HepG2 (cell line): ENCODE data around the gene PIEZO1. TPM values are rescaled to one million over a fixed set of nuclear protein-coding genes. Genes with fewer than 3 reads are reported as not detected.
A peak's percentile ranks its signal among the peaks of the same experiment; 100 is the strongest.

ENCODE experiments used
- ATAC-seq: fragments of 200-7000 bp; cut with Tn5 transposase; 3 replicates; pipeline ENCODE4 v1.9.1; 2020; ENCODE audit warnings: mild to moderate bottlenecking, moderate library complexity
- BruUV-seq: library from RNA; stranded (reverse); fragments of 400-500 nt; replicated peaks from 2 replicates; lab custom pipeline; 2021; lab: Mats Ljungman, UMichigan
- CTCF ChIA-PET: fragments of 300-600 bp; formaldehyde crosslinking; extraction: SDS; loops from one replicate; lab custom pipeline; 2021; ENCODE audit warnings: low total read pairs, inconsistent platforms, low intra/inter-chr PET ratio; lab: Yijun Ruan, JAX
- POLR2A ChIA-PET: fragments of 350-600 bp; sonication (Branson Sonifier 250); formaldehyde crosslinking; loops from one replicate; lab custom pipeline; 2020; ENCODE audit warnings: antibody characterized with exemption, inconsistent platforms; lab: Yijun Ruan, JAX
- DNase-seq: peaks from one replicate; pipeline ENCODE4 v3.0.0-alpha.2; 2015; ENCODE audit warnings: low spot score
- FAIRE-seq: peaks from 3 replicates; lab custom pipeline; 2011; peaks lifted over from hg19 to GRCh38; lab: Jason Lieb, UNC
- H2AFZ ChIP-seq: one replicate; pipeline ENCODE4 v1.6.1; 2011; ENCODE audit warnings: low read length, inconsistent platforms
- H3K27ac ChIP-seq: fragments of 300-600 bp; 3 replicates; pipeline ENCODE4 v1.8.0; 2011; ENCODE audit warnings: mixed run types, mild to moderate bottlenecking, mixed read lengths, low read length, inconsistent platforms; ENCODE audit not compliant: insufficient read depth; ENCODE audit errors: extremely low read length
- H3K27me3 ChIP-seq, 2 experiments: fragments of 200-600 bp in 1 of 2; 2 replicates in 1 of 2; 3 replicates in 1 of 2; pipeline versions ENCODE4 v1.6.0 to v1.8.0; 2011; ENCODE audit warnings: low read length in 2 of 2, mild to moderate bottlenecking in 2 of 2, moderate library complexity in 2 of 2, inconsistent platforms in 1 of 2; ENCODE audit not compliant: insufficient read depth in 2 of 2, control insufficient read depth in 1 of 2
- H3K36me3 ChIP-seq, 2 experiments: fragments of 200-600 bp in 1 of 2; replicated peaks in 1 of 2; 2 replicates in 1 of 2; 3 replicates in 1 of 2; pipeline versions ENCODE4 v1.5.1 to v1.8.0; 2011; ENCODE audit warnings: low read length in 2 of 2, inconsistent platforms in 1 of 2; ENCODE audit not compliant: insufficient read depth in 2 of 2, control insufficient read depth in 1 of 2
- H3K4me1 ChIP-seq: 2 replicates; pipeline ENCODE4 v1.5.1; 2012; ENCODE audit warnings: low read length, inconsistent platforms; ENCODE audit not compliant: insufficient read depth
- H3K4me2 ChIP-seq: 2 replicates; pipeline ENCODE4 v1.6.0; 2011; ENCODE audit warnings: low read depth, low read length, inconsistent platforms
- H3K4me3 ChIP-seq, 3 experiments: fragments of 200-600 bp in 1 of 3; sonication (generic), shearing (Covaris generic) in 1 of 3; replicated peaks in 1 of 3; 2 replicates each; pipeline ENCODE4 v1.5.1; 2011 to 2016; ENCODE audit warnings: low read length in 3 of 3, inconsistent platforms in 2 of 3, low read depth in 2 of 3, mild to moderate bottlenecking in 2 of 3, control low read depth in 1 of 3, mixed read lengths in 1 of 3; ENCODE audit not compliant: insufficient read depth in 1 of 3
- H3K79me2 ChIP-seq: one replicate; pipeline ENCODE4 v1.6.1; 2011; ENCODE audit warnings: low read length, inconsistent platforms; ENCODE audit not compliant: insufficient read depth
- H3K9ac ChIP-seq: 2 replicates; pipeline ENCODE4 v1.6.0; 2011; ENCODE audit warnings: mild to moderate bottlenecking, low read depth, low read length, inconsistent platforms; ENCODE audit not compliant: insufficient read depth
- H3K9me3 ChIP-seq: 2 replicates; pipeline ENCODE4 v1.5.1; 2012; ENCODE audit warnings: mild to moderate bottlenecking, low read length
- H4K20me1 ChIP-seq: 2 replicates; pipeline ENCODE4 v1.6.0; 2011; ENCODE audit warnings: inconsistent platforms, mild to moderate bottlenecking, low read length, moderate library complexity; ENCODE audit not compliant: insufficient read depth
- FOXC1 ChIP-seq: sonication (generic); formaldehyde crosslinking; IDR thresholded peaks from 2 replicates; pipeline ENCODE4 v1.8.0; 2022; ENCODE audit warnings: mild to moderate bottlenecking, missing genetic modification reagents, borderline replicate concordance
- FOXK1 ChIP-seq: sonication (generic); formaldehyde crosslinking; IDR thresholded peaks from 2 replicates; pipeline ENCODE4 v1.4.0; 2020; ENCODE audit warnings: low read depth, missing genetic modification reagents, borderline replicate concordance
- ZBTB14 ChIP-seq: sonication (generic); formaldehyde crosslinking; IDR thresholded peaks from 2 replicates; pipeline ENCODE4 v1.4.0; 2020; ENCODE audit warnings: missing genetic modification reagents
- ZMYM4 ChIP-seq: sonication (generic); formaldehyde crosslinking; IDR thresholded peaks from 2 replicates; pipeline ENCODE4 v1.8.1; 2023; ENCODE audit warnings: mild to moderate bottlenecking, missing genetic modification reagents
- ZNF263 ChIP-seq: sonication (generic); formaldehyde crosslinking; IDR thresholded peaks from 2 replicates; pipeline ENCODE4 v1.4.0; 2020; ENCODE audit warnings: missing genetic modification reagents
- ZNF781 ChIP-seq: sonication (generic); formaldehyde crosslinking; IDR thresholded peaks from 2 replicates; pipeline ENCODE4 v1.5.1; 2020; ENCODE audit warnings: borderline replicate concordance, mild to moderate bottlenecking, missing genetic modification reagents; ENCODE audit errors: not compliant biosample characterization
- WGBS: methylation state at CpG from one replicate; pipeline ENCODE4 v1.1.6; 2017; ENCODE audit warnings: low lambda C conversion rate; 5-methylcytosine and 5-hydroxymethylcytosine counted together
- in situ Hi-C: cut with HindIII; loops from 2 replicates; pipeline ENCODE4 v1.10.0; 2017; ENCODE audit warnings: low pct_unique_long_range_greater_than_20kb; ENCODE audit not compliant: extremely low pct_ligation_motif_present
- intact Hi-C: fragments of 100-400 bp; cut with micrococcal nuclease; formaldehyde crosslinking; loops from one replicate; pipeline ENCODE4 v1.10.0; 2022; ENCODE audit not compliant: unreplicated experiment
- polyA plus RNA-seq, 8 experiments: library from polyadenylated mRNA; depleted of rRNA in 3 of 8; stranded (reverse) in 7 of 8; unstranded in 1 of 8; fragments of >200 nt; fragmentation: Illumina TruSeq in 4 of 8; extraction: Trizol in 4 of 8; gene quantifications; 2 replicates each; pipeline versions ENCODE4 v1.2.1 to v1.2.3, GENCODE V29; 2011 to 2016; ENCODE audit warnings: low read depth in 4 of 8, missing spikeins in 1 of 8, mixed read lengths in 1 of 8; ENCODE audit not compliant: insufficient read depth in 1 of 8
- total RNA-seq, 5 experiments: library from RNA; depleted of rRNA; stranded (reverse); fragments of >200 nt; fragmentation: Illumina TruSeq; extraction: Trizol; gene quantifications; 2 replicates each; pipeline ENCODE4 v1.2.3, GENCODE V29; 2016; ENCODE audit warnings: low read depth in 1 of 5
- TF ChIP-seq, protein P1 (sequence below): sonication (generic); formaldehyde crosslinking; IDR thresholded peaks from 2 replicates; pipeline ENCODE4 v1.5.0; 2020; ENCODE audit warnings: mild to moderate bottlenecking, missing genetic modification reagents, moderate library complexity

Gene PIEZO1
- total and polyA plus RNA-seq, 2 of the 13 experiments (the other 11 are each of a cell fraction or from before 2014, with no cell fraction given) = 67.9 to 85.0 TPM

DNA sequence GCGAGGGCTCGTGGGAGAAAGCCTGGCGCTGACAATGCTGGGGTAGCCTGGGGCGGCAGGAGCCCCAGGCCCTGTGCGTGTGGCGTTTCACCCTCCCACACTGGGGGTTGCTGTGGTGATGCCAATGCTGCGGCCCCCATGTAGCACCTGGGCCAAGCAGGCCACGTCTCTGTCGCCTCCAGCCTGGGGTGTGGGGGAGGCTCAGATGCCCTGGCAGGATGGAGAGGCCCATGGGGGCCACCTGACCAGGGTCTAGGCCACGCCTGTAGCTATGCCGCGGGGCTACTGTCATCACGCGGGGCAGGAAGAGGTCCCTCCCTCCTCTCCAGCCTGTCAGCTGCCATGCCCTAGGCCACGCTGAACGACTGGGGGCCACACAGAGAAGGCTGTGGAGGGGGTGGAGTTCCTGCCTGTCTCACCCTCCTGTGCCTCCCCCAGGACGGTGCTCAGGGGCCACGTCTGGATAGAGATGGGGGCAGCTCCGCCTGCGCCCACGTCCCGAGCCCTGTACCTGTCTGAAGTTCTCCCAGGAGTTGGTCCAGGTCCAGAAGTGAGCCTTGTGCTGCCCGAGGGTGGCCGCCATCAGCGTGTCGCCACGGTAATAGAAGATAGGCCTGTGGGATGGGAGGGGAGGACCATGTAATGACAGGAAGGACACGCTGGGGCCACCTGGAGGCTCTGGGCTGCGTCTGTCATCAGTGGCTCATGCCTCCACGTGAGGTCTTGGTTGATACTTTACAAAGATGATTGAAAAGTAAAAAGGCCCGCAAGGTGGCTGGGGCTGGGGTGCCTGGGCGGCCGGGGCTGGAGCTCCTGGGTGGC lies 39.4 kb upstream of the PIEZO1 start:
- H4K20me1 ChIP-seq = no peaks in the 10 kb centered on the region
- TF ChIP-seq FOXK1 (CRISPR knock-in tag) = no peak
- 0 out of 2 replicates have a peak, but pooled peaks have one; percentile 24 for TF ChIP-seq ZNF263 (CRISPR knock-in tag)
- TF ChIP-seq ZMYM4 (CRISPR knock-in tag) = no peak
- TF ChIP-seq, protein P1, sequence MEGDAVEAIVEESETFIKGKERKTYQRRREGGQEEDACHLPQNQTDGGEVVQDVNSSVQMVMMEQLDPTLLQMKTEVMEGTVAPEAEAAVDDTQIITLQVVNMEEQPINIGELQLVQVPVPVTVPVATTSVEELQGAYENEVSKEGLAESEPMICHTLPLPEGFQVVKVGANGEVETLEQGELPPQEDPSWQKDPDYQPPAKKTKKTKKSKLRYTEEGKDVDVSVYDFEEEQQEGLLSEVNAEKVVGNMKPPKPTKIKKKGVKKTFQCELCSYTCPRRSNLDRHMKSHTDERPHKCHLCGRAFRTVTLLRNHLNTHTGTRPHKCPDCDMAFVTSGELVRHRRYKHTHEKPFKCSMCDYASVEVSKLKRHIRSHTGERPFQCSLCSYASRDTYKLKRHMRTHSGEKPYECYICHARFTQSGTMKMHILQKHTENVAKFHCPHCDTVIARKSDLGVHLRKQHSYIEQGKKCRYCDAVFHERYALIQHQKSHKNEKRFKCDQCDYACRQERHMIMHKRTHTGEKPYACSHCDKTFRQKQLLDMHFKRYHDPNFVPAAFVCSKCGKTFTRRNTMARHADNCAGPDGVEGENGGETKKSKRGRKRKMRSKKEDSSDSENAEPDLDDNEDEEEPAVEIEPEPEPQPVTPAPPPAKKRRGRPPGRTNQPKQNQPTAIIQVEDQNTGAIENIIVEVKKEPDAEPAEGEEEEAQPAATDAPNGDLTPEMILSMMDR (CRISPR knock-in tag) = peak; percentile 16; the same call in 1 of the 2 replicates
- no peak for TF ChIP-seq FOXC1 (CRISPR knock-in tag)
- no peak for TF ChIP-seq ZBTB14
- no peak for TF ChIP-seq ZNF781
- TF ChIP-seq, all 625 proteins: peak for 2
- BruUV-seq = no TSS peak
- no peak overlapping the region for H3K4me3 ChIP-seq
- no peak overlapping the region for H3K27ac ChIP-seq
- 90% methylated on average over 32 of the region's 33 CpGs for WGBS
- CTCF ChIA-PET = no interaction called here
- H3K36me3 ChIP-seq = no peaks in the 10 kb centered on the region
- in situ Hi-C loops = no loop called here
- FAIRE-seq (no peak), DNase-seq (no peak), ATAC-seq (no peak)
- H3K9me3 ChIP-seq = no peaks in the 10 kb centered on the region
- POLR2A ChIA-PET = no interaction called here
- H3K9ac ChIP-seq = no peak overlapping the region
- peaks cover 7% of the 10 kb centered on the region; the same call in 1 of the 2 replicates for H3K4me1 ChIP-seq
- no peak overlapping the region for H3K4me2 ChIP-seq
- intact Hi-C loops = no loop called here
- H2AFZ ChIP-seq = no peak overlapping the region
- no peaks in the 10 kb centered on the region for H3K27me3 ChIP-seq
- no peaks in the 10 kb centered on the region for H3K79me2 ChIP-seq
